GM10266 (cell line): ENCODE measurements around the gene AIF1L.
"Not testable (repeated sequence)": the region's sequence is repeated elsewhere in the genome, so short reads cannot be mapped to it uniquely, and the experiment has no call there.

Experiments used
- DNase-seq: peaks from one replicate; pipeline ENCODE4 v3.0.0; 2012; ENCODE audit errors: extremely low spot score
- TF ChIP-seq, protein P1 (sequence below): IDR thresholded peaks from 2 replicates; pipeline ENCODE4 v1.5.1; 2012; ENCODE audit warnings: mild to moderate bottlenecking, low read depth; ENCODE audit not compliant: control insufficient read depth, insufficient read depth; ENCODE audit errors: missing control alignments

AIF1L gene

DNA sequence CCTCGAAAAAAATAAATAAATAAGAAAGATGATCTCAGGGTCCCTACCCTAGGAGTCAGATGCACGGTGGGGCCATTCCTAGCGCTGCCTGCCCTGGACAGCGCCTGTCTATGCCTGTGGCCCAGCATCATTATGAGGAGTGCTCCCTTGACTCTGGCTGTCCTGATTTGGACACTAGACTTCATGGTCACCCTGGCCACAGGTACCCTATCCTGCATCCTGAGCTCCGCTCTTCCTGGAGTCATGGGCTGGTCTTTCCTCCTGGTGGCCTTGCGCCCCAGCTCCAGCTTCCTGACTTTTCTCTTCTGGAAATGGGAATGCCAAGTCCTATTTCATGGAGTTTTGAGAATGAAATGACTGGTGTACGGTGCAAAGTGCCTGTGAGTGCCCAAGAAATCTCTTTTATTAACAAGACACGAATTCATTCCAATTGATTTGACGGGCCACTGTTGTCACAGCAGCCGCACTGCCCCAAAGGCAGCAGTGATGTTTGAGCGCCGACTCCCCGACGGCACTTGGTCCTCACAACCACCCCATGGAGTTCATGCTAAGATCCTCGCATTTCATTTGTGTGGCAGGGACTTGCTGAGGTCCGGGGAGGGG is 564 bp upstream of the AIF1L start:
- TF ChIP-seq, protein P1, sequence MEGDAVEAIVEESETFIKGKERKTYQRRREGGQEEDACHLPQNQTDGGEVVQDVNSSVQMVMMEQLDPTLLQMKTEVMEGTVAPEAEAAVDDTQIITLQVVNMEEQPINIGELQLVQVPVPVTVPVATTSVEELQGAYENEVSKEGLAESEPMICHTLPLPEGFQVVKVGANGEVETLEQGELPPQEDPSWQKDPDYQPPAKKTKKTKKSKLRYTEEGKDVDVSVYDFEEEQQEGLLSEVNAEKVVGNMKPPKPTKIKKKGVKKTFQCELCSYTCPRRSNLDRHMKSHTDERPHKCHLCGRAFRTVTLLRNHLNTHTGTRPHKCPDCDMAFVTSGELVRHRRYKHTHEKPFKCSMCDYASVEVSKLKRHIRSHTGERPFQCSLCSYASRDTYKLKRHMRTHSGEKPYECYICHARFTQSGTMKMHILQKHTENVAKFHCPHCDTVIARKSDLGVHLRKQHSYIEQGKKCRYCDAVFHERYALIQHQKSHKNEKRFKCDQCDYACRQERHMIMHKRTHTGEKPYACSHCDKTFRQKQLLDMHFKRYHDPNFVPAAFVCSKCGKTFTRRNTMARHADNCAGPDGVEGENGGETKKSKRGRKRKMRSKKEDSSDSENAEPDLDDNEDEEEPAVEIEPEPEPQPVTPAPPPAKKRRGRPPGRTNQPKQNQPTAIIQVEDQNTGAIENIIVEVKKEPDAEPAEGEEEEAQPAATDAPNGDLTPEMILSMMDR: no peak

DNA sequence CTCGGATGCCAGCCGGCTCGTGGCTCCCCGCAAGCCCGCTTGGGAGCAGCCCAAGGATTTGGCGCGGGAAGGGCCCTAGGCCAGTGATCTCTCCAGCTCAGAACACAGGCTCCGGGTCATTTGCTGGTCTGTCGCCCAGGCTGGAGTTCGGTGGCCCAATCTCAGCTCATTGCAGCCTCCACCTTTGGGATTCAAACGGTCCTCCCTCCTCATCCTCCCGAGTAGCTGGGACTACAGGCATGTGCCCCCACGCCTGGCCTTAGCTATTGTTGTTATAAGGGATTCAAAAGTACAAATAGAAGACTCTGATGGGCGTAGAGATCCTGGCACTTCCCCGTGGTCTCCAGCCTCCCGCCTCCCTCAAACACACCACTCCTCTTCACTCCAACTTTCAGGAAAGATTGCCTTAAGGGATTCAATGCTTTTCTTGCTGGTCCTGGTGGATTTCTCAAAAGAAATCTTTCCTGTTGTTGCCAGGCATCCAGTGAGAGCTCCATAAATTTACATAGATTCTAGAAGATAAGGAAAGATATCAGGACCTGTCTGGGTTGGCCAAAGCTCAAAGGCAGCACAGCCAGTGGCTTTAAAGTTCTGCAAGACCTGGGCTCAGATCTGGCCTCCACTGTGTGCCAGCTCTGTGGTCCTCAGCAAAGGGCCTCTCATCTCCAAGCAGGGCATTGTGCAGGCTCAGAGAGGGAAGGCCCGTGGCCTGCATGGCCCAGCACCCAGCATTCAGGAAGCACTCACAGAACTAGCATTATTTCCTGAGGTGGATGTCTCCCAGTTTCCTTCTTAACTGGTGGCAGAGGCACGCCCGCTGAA is 1.0 kb downstream of the AIF1L start:
- TF ChIP-seq, protein P1: no peak
- no peak for DNase-seq

More for the DNA sequence above, 564 bp upstream of the AIF1L start:
- no peak for DNase-seq

DNA sequence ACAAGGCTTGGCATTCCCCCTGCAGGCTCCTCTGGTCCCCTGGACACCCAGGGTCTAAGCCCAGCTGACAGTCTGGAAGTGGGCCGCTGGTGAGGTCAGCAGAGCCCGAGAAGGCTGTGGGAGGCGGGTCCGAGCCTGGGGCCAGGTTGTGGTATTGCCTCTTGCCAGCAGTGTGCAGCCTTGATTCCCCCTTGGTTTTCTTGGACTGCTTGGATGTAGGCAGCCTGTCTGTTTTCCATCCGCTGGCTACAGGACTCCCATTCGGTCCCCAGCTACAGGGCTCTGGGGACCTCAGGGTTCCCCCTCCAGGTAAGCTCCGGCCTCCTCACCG is 1.6 kb downstream of the AIF1L start:
- TF ChIP-seq, protein P1: no peak
- DNase-seq: no peak

DNA sequence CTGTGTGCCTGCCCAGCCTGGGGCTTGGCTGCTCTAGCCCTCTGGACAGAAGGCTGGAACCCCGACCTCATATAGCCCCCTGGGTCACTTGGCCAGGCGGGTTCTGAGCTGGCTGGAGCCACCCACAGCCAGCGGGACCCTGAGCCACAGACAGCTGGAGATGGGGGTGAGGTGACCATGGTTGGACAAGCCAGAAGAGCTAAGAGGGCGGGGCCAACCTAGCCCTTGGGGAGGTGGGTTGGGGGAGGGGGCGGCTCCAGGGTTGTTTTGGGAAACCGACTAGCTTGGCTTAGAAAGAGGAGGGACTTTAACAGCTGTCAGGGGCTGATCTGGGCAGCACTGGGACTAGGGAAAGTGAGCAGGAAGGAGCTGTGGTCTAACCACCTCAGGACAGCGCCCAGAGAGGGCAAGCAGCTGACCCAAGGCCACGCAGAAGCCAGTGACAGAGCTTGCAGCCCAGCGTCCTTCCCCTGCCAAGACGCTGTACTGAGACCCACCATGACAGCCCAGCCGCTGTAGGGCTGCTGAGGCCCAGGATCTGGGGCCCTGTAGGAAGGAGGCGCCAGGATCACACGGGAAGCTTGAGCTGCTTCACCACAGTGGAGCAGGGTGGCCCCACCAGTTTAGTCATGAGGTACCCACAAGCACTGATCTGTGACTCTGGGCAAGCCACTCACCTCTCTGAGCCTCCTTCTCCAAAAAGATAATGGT is 2.2 kb downstream of the AIF1L start:
- DNase-seq: no peak
- TF ChIP-seq, protein P1: no peak

DNA sequence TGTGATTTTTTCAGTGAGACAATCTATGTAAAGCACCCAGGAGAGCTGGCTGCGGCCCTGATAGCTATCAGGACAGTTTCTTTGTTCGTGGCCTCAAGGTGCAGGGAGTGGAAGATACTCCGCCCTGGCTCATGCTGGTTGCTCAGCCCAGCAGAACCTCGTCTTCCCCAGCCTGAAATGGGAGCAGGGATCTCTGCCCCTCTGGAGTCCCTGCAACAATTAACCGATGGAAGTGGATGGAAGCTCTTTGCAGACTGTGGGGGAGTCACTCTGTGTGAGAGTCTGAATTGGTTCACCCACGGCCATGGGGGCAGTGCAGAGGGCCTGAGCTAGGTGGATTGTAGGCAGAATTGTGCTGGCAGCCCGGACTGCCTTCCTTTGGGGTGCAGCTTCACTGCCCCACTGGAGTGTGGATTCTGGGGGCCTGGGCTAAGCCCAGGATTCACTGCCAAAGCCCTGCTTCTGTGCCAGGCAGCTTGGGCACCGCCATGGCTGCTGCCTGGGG is 2.8 kb downstream of the AIF1L start:
- DNase-seq: no peak
- TF ChIP-seq, protein P1: no peak

DNA sequence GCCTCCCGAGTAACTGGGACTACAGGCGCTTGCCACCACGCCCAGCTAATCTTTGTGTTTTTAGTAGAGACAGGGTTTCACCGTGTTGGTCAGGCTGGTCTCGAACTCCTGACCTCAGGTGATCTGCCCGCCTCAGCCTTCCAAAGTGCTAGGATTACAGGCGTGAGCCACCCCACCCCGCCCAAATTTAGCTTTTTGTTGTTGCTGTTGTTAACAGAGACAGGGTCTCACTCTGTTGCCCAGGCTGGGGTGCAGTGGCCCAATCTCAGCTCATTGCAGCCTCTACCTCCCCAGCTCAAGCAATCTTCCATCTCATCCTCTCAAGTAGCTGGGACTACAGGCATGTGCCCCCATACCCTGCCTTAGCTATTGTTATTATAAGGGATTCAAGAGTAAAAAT is 3.5 kb downstream of the AIF1L start:
- not testable (repeated sequence) for DNase-seq

DNA sequence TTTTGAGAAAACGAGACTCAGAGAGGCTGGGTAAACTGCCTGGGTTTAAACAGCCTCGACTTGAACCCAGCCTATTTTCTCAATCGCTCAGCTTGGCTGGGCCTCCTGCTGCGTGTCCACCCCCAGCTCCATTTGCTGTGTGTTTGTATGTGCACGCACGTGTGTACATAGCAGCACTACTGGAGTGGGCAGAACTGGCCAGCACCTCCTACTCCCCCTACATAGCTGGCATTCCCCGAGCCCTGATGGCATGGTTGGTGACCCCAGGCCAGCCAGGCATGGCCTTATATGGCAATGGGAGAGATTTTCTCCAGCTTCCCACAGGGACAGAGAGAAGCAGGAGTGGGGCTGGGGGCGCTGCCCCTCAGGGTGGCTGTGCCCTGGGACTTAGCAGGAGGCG is 4.1 kb downstream of the AIF1L start:
- TF ChIP-seq, protein P1: no peak

More for the DNA sequence above, 4.1 kb downstream of the AIF1L start:
- no peak for DNase-seq
